Gastrocnemius medialis (tissue), 4 donors: ENCODE measurements around the gene MTF2. TPM values are rescaled to one million over a fixed set of nuclear protein-coding genes. Genes with fewer than 3 reads are reported as not detected.
"Not testable (repeated sequence)": the region's sequence is repeated elsewhere in the genome, so short reads cannot be mapped to it uniquely, and the experiment has no call there.

ENCODE experiments used
- ATAC-seq, 2 donors: fragments of 150-250 bp; one replicate each; pipeline ENCODE4 v1.9.1; 2016
- DNase-seq, 2 donors: peaks; one replicate each; pipeline ENCODE4 v3.0.0-alpha.2; 2019
- H3K27ac ChIP-seq, 4 donors: fragments of 200-600 bp; sonication (generic); 1 replicate in 1 of 4; 2 replicates in 3 of 4; pipeline ENCODE4 v1.5.1; 2016 to 2018; ENCODE audit warnings: mild to moderate bottlenecking in 2 of 4, moderate library complexity in 1 of 4
- H3K27me3 ChIP-seq, 3 donors: fragments of 200-600 bp; sonication (generic) in 2 of 3; 1 replicate in 1 of 3; 2 replicates in 2 of 3; pipeline versions ENCODE4 v1.5.1 to v1.6.0; 2016 to 2019; ENCODE audit warnings: mild to moderate bottlenecking in 1 of 3, moderate library complexity in 1 of 3
- H3K36me3 ChIP-seq, 2 donors: fragments of 200-600 bp; sonication (generic) in 1 of 2; one replicate each; pipeline ENCODE4 v1.5.1; 2017 to 2018
- H3K4me1 ChIP-seq, 2 donors: fragments of 200-600 bp; sonication (generic) in 1 of 2; one replicate each; pipeline ENCODE4 v1.5.1; 2016 to 2017; ENCODE audit warnings: mild to moderate bottlenecking in 2 of 2
- H3K4me3 ChIP-seq, 4 donors: fragments of 200-600 bp; sonication (generic) in 3 of 4; 1 replicate in 1 of 4; 2 replicates in 3 of 4; pipeline ENCODE4 v1.5.1; 2016 to 2019; ENCODE audit warnings: mild to moderate bottlenecking in 2 of 4
- H3K9me3 ChIP-seq, 3 donors: fragments of 200-600 bp; sonication (generic) in 2 of 3; 1 replicate in 1 of 3; 2 replicates in 2 of 3; pipeline ENCODE4 v1.5.1; 2016 to 2019
- POLR2A ChIP-seq, 2 donors: fragments of 450-650 bp; IDR thresholded peaks; one replicate each; pipeline ENCODE4 v1.6.1; 2017; ENCODE audit warnings: antibody characterized with exemption in 2 of 2, mild to moderate bottlenecking in 2 of 2, moderate library complexity in 2 of 2
- in situ Hi-C, 4 donors: fragments of 200-750 bp; cut with MboI; loops; one replicate each; pipeline versions ENCODE4 v1.15.0 to v1.8.0; 2017; ENCODE audit warnings: low sequenced_read_pairs in 4 of 4
- intact Hi-C: fragments of 100-400 bp; cut with DNase I; formaldehyde crosslinking; loops from one replicate; pipeline ENCODE4 v1.15.1; 2023; ENCODE audit warnings: low total_unique reads
- total RNA-seq, 4 donors: library from RNA; depleted of rRNA; stranded (reverse); fragments of >200 nt; gene quantifications; one replicate each; pipeline versions ENCODE4 v1.1.0 to v1.2.3, GENCODE V29; 2016
- TF ChIP-seq, protein P1 (sequence below), 5 experiments: fragments of 450-650 bp in 3 of 5; fragments of 200-600 bp in 2 of 5; sonication (generic) in 2 of 5; IDR thresholded peaks in 4 of 5; conservative IDR thresholded peaks in 1 of 5; 1 replicate in 4 of 5; 2 replicates in 1 of 5; pipeline ENCODE4 v1.5.1; 2016 to 2019; ENCODE audit warnings: antibody characterized with exemption in 5 of 5, mild to moderate bottlenecking in 3 of 5, moderate library complexity in 3 of 5

MTF2 gene
- total RNA-seq: 10 to 100 TPM in 1 of 4 donors, 1 to 10 TPM in 3; 5.9 to 11.7 (median 9.5) TPM

DNA sequence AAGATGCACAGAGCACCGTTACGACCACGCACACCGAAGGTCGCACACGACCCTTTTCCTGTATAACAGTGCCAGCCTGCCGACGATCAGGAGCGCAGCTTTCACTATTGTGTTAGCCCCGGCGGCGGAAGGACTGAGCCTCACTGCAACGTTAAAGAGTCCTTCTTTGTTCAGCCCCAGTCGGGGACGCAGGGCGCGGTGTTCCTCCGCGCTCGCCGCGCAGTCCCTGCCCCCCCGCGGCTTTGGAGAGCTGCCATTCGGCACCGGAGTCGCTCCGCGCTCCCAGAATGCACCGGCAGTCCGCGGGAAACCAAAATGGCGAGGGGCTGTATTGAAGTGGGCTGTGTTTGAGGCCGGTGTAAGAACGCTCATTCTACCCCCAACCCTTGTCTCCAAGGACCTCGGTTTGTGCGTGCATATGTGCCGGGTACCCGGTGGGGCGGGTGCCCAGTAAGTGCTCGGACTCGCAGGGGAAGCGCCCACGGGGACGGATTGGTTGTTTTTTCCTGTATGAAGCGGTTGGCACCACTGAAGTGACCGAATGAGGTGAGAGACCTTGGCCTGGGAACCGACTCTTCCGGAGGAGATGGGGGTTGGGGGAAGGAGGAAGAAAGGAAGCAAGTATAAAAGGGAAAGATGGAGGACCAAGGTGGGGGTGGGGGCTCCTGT, at the start of gene MTF2:
TSS of gene MTF2 (plus strand) at position 298 of the 669 bp plus-strand sequence. CDS start at position 542, 244 bp downstream.
- Histone ChIP-seq H3K27ac (peak within 1 kb of the TSS; percentile 83 to 90 (median 89)), H3K9me3 (no peaks in the 10 kb centered on the region), H3K36me3 (no peaks in the 10 kb centered on the region), H3K27me3 (no peaks in the 10 kb centered on the region), H3K4me3 (peak within 1 kb of the TSS; percentile 74 to 96 (median 96)), H3K4me1 (peaks cover 23 to 26% of the 10 kb centered on the region in 2 donors)
- TF ChIP-seq POLR2A (IDR thresholded peaks at IDR 0.05): peak; percentile 57 to 67
- TF ChIP-seq, protein P1, sequence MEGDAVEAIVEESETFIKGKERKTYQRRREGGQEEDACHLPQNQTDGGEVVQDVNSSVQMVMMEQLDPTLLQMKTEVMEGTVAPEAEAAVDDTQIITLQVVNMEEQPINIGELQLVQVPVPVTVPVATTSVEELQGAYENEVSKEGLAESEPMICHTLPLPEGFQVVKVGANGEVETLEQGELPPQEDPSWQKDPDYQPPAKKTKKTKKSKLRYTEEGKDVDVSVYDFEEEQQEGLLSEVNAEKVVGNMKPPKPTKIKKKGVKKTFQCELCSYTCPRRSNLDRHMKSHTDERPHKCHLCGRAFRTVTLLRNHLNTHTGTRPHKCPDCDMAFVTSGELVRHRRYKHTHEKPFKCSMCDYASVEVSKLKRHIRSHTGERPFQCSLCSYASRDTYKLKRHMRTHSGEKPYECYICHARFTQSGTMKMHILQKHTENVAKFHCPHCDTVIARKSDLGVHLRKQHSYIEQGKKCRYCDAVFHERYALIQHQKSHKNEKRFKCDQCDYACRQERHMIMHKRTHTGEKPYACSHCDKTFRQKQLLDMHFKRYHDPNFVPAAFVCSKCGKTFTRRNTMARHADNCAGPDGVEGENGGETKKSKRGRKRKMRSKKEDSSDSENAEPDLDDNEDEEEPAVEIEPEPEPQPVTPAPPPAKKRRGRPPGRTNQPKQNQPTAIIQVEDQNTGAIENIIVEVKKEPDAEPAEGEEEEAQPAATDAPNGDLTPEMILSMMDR (IDR thresholded peaks at IDR 0.05 in 4 of 5, conservative IDR thresholded peaks at IDR 0.05 in 1 of 5): no peak
- intact Hi-C loops (loop anchor here (1.0 to 10.0 kb wide), 3 partner anchors 83 to 366 kb away; partner anchors contain the start of genes CCDC18, FNBP1L and TMED5), in situ Hi-C loops (no loop called here)
- DNase-seq (peak; percentile 86 to 91), ATAC-seq (peak; percentile 92 to 94)

- Histone ChIP-seq H3K4me3 (no peak overlapping the region), H3K36me3 (no peaks in the 10 kb centered on the region), H3K27ac (no peak overlapping the region), H3K4me1 (no peaks in the 10 kb centered on the region), H3K9me3 (no peaks in the 10 kb centered on the region), H3K27me3 (no peaks in the 10 kb centered on the region)
- intact Hi-C loops (no loop called here), in situ Hi-C loops (no loop called here)
- no peak for TF ChIP-seq POLR2A (IDR thresholded peaks at IDR 0.05)
- TF ChIP-seq, protein P1 (IDR thresholded peaks at IDR 0.05 in 4 of 5, conservative IDR thresholded peaks at IDR 0.05 in 1 of 5): no peak
- DNase-seq: no peak
- no peak for ATAC-seq
Measured at GRCh38 chr1:93029317-93029716, 49.8 kb upstream of the MTF2 start.

- H3K27me3 ChIP-seq, ATAC-seq, H3K36me3 ChIP-seq, H3K9me3 ChIP-seq, in situ Hi-C loops, H3K27ac ChIP-seq, DNase-seq, H3K4me1 ChIP-seq, H3K4me3 ChIP-seq, intact Hi-C loops: not testable (repeated sequence)
Measured at GRCh38 chr1:93030191-93030590, 48.9 kb upstream of the MTF2 start.

DNA sequence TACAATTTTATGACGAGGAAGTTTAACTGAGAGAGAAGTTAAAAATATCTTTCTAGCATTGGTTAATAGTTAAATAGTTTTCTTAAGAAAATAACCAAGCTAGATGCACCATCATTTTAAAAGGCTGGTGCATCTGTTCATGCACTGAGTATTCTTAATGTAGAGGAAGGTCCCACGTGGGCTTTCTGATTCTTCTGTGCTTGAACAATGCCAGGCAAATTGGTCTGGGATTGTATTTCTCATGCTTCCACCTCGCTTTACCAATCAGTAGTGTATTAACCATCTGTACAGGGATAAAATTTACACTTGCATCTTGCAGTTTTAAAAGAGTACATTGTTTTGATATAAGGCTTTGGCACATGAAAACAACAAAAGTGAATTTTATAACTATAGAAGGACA, 47.4 kb upstream of the MTF2 start:
- Histone ChIP-seq H3K27ac (no peak overlapping the region), H3K9me3 (no peaks in the 10 kb centered on the region), H3K4me1 (no peaks in the 10 kb centered on the region), H3K36me3 (no peaks in the 10 kb centered on the region), H3K27me3 (no peaks in the 10 kb centered on the region), H3K4me3 (no peak overlapping the region)
- in situ Hi-C loops: no loop called here
- TF ChIP-seq, protein P1 (IDR thresholded peaks at IDR 0.05 in 4 of 5, conservative IDR thresholded peaks at IDR 0.05 in 1 of 5): no peak
- no peak for TF ChIP-seq POLR2A (IDR thresholded peaks at IDR 0.05)
- no peak for DNase-seq
- no peak for ATAC-seq
- intact Hi-C loops: no loop called here

- no peak for ATAC-seq
- no peaks in the 10 kb centered on the region for H3K4me1 ChIP-seq
Measured at GRCh38 chr1:93033029-93033428, 46.1 kb upstream of the MTF2 start.

More at GRCh38 chr1:93033029-93033428, 46.1 kb upstream of the MTF2 start:
- no peak for DNase-seq
- no peak overlapping the region for H3K4me3 ChIP-seq
- in situ Hi-C loops (no loop called here), intact Hi-C loops (no loop called here)
- H3K27me3 ChIP-seq: no peaks in the 10 kb centered on the region
- TF ChIP-seq POLR2A (IDR thresholded peaks at IDR 0.05): no peak
- TF ChIP-seq, protein P1 (IDR thresholded peaks at IDR 0.05 in 4 of 5, conservative IDR thresholded peaks at IDR 0.05 in 1 of 5): no peak
- no peaks in the 10 kb centered on the region for H3K9me3 ChIP-seq
- H3K27ac ChIP-seq: no peak overlapping the region
- no peaks in the 10 kb centered on the region for H3K36me3 ChIP-seq
